ENCODE data around the gene GALNT2. TPM values are rescaled to one million over a fixed set of nuclear protein-coding genes. Genes with fewer than 3 reads are reported as not detected.

Gene GALNT2
- total and polyA plus RNA-seq, 2 donors (not counting 1 experiment from before 2014, with no cell fraction given): 19.0 to 184 TPM

DNA sequence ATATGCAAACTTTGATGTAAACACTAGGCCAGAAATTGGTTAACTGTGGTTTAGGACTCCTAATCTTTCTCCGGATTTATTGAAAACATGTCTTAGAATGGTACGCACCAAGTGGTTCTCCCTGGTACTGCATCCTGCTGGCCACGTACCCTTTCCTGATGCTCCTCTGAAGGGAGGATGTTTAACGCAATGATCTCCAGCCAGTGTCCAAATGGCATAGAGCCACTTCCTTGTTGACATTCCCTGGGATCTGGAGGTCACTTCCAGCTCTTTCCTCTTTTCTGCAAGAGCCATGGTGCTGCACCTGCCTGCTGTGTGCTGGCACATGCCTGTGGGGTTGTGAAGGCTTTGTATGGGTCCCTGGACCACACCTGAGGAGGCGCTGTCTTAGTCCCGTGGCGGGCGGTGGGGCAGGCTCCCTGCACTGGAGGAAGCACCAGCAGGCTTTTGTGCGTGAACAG is 53.9 kb downstream of the GALNT2 start:
- 91% methylated on average over 8 of the region's 9 CpGs for WGBS (ENCODE audit: insufficient coverage)

More for the DNA sequence above, 53.9 kb downstream of the GALNT2 start:
- Mint-ChIP-seq H3K27ac (no peak overlapping the region), H3K4me1 (peaks cover 92% of the 10 kb centered on the region), H3K27me3 (no peaks in the 10 kb centered on the region), H3K9me3 (ENCODE audit: insufficient read depth) (no peaks in the 10 kb centered on the region), H3K4me3 (peak overlapping the region; percentile 16)
- ChIA-PET CTCF (interaction anchor here (1.5 to 4.6 kb wide), 2 partner anchors 11 to 42 kb away, joined by 3 to 26 read pairs; no protein-coding TSS in a partner anchor), POLR2A (interaction anchor here (0.6 kb wide), 2 partner anchors 9 to 716 kb away, joined by 4 to 5 read pairs; no protein-coding TSS in a partner anchor)
- Histone ChIP-seq H3K4me3 (ENCODE audit: control extremely low read depth in 1 of 5, extremely low read depth in 1 of 5, insufficient read depth in 1 of 5, low read depth in 2 of 5, low read length in 4 of 5) (no peak overlapping the region), H3K79me2 (ENCODE audit: control insufficient read depth, insufficient read depth, low read length) (peaks cover 74% of the 10 kb centered on the region), H3K36me3 (replicated peaks in 1 of 2; ENCODE audit: control extremely low read depth in 1 of 2, control insufficient read depth in 1 of 2, extremely low read depth in 1 of 2, insufficient read depth in 2 of 2, low read length in 1 of 2) (peaks cover 0 to 2% of the 10 kb centered on the region in 2 experiments), H2AFZ (ENCODE audit: insufficient read depth, low read depth, low read length, poor library complexity, severe bottlenecking) (no peak overlapping the region), H3K27me3 (replicated peaks in 1 of 4; ENCODE audit: control extremely low read depth in 1 of 4, control insufficient read depth in 3 of 4, insufficient read depth in 4 of 4, low read length in 3 of 4) (no peaks in the 10 kb centered on the region), H4K20me1 (ENCODE audit: control insufficient read depth, insufficient read depth, low read length, poor library complexity, severe bottlenecking) (no peaks in the 10 kb centered on the region), H3K9me3 (ENCODE audit: control extremely low read depth in 1 of 3, control insufficient read depth in 2 of 3, insufficient read depth in 1 of 3, low read length in 2 of 3) (no peaks in the 10 kb centered on the region), H3K9ac (ENCODE audit: low read length) (no peak overlapping the region), H3K4me1 (ENCODE audit: control insufficient read depth in 2 of 2, insufficient read depth in 2 of 2, low read length in 2 of 2) (peaks cover 55 to 75% of the 10 kb centered on the region in 2 donors), H3K27ac (ENCODE audit: low read length in 2 of 2) (no peak overlapping the region), H3K4me2 (replicated peaks; ENCODE audit: low read depth, low read length, poor library complexity, severe bottlenecking) (no peak overlapping the region)
- intact Hi-C loops (cut with micrococcal nuclease): loop anchor here (5.0 kb wide), 3 partner anchors 46 to 264 kb away; no protein-coding TSS in a partner anchor
- no peak for ATAC-seq (ENCODE audit: low read depth)
- DNase-seq: peak; percentile 49
- TF ChIP-seq EZH2 (IDR thresholded peaks at IDR 0.05; ENCODE audit: borderline replicate concordance, insufficient read depth, low read depth, low read length, poor library complexity, severe bottlenecking): no peak
- peak; percentile 73 for TF ChIP-seq CTCF (IDR thresholded peaks at IDR 0.05)
